ENCODE data around the gene CBX8.

CBX8 gene

DNA sequence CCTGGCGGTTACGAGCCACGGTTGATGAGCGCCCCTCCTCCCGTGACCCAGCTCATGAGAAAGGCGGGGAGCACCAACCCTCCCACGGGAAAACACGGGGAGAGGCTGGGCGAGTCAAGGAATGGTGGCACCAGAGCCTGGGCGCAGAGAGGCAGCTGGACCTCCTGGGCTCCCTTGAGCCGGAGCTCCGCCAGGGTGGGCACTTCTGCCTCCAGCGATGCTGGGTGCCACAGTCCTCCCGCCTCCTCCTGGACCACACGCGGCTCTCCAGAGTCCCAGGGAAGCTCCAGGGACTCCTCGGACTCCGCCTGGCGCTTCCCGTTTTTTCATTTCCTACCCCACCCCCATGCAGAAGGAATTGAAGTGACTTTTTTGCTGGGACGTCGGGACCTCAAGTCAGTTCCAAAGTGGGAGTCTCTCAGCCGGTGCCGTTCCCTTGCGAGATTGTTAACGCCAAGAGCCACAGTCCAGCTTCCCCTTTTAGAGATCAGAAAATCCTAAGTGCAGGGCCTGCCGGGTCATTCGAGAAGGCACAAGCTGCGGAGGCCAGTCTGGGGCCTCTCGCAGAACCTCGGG, 6.6 kb upstream of the CBX8 start:
- no peak for DNase-seq

DNA sequence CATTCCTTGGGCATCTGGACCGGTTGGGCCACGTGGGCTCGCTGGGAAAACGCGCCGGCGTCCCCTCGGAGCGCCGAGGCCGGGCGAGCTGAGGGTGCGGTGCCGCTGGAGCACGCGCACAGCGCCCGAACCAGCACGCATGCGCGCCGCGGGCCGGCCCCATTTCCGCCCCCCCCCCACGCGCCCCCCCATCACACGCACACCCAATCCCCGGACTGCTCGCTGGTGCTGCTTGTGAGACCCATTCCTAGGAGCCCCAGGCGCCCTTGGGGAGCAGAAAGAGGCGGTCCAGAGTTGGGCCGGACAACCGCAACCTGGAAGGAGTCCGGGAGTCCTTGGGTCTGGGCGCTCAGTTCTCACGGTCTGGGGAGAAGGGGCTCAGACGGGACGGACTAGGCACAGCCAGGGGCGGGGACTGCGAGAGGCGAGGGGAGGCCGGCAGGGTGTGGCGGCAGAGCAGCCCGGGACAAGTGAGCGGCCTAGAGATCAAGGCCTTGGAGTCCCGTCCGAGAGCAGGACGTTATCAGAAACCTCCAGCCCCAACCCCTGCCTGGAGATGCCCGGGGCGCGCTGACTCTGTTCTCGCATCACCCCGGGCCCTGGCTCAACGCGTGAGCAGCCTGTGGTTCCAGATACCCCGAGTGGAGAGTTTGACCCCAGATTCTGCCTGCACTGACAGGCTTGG, 6.0 kb upstream of the CBX8 start:
- DNase-seq: no peak

DNA sequence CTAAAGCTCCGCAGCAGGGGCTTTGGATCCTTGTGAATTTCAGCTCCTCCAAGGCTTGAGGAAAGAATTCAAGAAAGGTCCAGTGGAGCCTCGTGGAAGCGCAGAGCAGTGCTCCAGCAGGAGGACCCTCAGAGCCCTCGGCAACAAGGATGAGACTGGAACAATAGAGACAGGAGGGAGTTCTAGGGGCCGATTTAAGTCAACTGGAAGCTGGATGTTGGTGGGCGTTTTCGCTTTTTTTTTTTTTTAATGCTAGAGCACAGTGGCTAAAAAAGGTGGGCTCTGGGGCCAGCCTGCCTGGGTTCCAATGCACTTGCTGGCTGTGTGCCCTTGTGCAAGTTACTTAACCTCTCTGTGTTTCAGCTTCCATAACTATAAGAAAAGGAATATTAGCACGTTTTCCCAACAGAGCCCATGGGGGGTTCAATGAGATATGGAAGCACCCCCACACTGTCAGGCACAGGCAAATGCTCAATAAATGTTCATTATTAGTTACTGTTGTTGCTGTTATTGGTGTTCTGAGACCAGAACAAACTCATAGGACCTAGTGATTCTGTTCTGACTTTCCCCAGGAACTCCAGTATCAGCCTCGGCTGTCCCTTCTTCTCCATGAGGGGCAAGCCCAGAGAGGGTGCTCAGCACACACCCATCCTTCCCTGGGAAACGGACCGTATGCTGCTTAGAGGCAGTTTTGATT, 5.3 kb upstream of the CBX8 start:
- no peak for DNase-seq

GRCh38 chr17:79801156-79802038, 4.5 kb upstream of the CBX8 start:
- DNase-seq: no peak

- peak; percentile 60 for DNase-seq
Measured at GRCh38 chr17:79800325-79801155, 3.7 kb upstream of the CBX8 start.

DNA sequence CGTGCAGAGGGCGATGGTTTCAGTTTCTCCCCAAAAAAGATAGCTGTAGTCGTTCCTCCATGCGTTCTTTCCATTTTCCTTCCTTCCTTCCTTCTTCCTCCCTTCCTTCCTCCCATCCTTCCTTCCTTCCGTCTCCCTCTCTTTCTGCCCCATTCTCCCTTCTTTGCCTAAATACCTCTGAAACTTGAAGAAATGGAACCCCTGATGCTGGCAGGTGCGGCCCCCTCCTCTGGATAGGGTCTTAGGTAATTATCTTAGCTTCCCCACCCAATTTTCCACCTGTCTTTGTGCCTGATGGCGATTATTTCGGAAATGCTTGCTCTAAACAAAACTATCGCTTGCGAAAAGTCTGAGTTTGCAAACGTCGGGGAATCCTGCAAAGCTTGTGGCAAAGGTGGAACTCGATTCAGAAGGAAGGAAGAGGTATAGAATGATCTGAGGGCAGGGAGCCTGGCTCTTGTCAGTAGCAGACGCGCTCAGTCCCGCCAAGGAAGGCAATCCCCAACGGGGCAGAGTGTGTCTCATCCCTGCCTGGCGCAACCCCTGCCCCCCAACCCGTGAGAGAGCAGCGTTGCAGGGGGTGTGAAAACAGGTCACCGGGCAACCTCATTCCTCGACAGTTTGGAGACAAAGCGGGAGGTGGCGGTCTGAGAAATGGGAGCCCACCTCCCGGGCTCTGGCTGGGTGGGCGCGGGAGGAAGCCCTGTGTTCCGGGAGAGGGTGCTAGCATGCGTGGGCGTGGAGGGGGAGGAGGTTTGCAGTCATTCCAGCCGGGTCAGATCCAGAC, 2.9 kb upstream of the CBX8 start:
- DNase-seq: no peak

DNA sequence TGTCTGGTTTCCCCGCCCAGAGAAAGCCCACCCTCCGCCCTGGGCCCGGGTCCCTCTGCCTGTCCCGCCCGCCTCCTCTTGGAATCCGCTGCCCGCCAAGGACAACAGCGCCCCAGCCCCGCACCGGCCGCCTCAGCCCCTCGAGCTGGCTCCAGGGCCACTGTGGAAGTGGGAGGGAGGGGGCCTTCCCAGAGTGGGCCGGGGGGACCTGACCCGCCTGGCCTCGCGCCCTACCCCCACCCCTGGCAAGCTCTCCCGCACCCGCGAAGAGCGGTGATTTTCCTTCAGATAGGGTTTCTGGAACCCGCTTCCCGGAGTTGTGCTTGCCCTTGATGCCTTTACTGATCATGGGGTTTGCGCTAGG, 2.3 kb upstream of the CBX8 start:
- no peak for DNase-seq

DNA sequence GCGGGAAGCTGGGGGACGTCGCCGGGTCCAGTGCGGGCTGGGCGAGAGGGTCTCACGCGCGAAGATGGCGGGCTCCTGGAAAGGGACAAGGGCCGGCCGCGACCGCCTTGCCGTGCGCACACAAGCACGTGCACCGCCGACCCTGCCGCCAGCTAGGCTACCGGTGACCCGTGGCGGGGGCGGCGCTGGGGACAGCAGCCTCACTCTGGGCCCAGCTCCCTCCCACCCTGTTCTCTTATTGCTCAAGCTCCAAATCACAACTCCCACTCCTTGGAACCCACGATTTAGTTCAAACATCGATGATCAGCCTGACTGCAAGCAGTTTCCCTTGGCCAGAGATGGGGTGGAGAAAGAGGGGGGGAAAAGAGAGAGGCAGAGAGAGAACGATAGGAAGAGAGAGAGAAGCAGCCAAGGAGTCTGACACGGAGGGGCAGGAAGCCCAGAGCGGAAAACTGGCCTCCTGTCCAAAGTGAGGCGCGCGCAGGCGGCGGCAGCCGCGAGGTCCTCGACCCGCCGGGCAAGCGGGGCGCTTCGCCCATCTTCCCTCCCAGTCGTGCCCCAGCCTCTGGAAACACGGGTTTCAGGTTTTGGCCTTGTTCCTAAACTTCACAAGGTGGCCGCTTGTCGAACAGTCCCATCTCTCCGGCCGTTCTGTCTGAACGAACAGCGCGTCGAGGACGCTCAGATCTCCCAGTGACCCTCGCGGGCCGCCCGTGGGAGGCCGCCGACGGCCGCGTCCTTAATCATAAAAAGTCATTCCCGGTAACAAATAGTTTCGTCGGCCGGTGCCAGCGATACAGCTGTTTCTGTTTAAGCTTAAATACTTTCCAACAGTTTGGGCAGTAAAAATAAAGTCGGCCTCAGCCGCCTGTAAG, 1.7 kb upstream of the CBX8 start:
- no peak for DNase-seq

DNA sequence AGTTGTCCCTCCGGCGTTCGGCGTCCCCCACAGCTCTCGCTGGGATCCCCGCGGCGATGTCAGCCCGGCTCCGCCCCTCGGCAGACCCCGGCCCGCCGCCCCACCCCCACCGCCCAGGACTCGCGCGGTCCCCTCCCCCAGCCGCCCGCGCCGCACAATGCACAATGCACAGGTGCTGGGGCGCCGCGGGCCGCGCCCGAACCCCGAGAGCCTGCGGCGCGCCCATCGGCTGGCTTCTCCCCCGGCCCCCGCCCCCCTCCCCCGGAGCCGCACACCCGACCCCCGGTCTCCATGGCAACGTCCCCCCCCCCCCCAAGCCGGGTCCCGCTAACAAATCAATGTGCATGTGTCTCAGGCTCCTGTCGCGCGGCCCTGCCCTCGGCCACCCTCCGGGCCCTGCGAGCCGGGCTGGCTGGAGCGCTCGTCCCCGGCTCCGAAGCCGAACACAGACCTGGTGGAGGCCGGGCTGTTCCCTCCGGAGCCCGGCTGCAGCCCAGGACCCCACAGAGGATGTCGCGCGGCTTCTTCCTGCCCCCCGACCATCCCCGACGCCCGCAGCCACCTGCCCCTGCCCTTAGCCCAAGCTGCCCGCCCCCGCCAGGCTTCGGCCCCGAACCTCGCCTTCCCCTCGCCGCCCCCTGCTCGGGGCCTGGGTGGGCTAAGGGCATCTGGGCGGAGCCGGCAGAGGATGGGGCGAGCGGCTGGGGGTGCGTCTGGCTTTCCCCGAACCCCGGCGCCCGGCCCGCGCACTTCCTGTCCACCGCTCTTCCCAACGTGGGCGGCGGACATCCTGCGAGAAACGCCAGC, 818 bp upstream of the CBX8 start:
- no peak for DNase-seq

- DNase-seq: no peak
Measured at GRCh38 chr17:79796444-79796762, 474 bp downstream of the CBX8 start.

- DNase-seq: no peak
Measured at GRCh38 chr17:79795795-79796443, 958 bp downstream of the CBX8 start.

DNA sequence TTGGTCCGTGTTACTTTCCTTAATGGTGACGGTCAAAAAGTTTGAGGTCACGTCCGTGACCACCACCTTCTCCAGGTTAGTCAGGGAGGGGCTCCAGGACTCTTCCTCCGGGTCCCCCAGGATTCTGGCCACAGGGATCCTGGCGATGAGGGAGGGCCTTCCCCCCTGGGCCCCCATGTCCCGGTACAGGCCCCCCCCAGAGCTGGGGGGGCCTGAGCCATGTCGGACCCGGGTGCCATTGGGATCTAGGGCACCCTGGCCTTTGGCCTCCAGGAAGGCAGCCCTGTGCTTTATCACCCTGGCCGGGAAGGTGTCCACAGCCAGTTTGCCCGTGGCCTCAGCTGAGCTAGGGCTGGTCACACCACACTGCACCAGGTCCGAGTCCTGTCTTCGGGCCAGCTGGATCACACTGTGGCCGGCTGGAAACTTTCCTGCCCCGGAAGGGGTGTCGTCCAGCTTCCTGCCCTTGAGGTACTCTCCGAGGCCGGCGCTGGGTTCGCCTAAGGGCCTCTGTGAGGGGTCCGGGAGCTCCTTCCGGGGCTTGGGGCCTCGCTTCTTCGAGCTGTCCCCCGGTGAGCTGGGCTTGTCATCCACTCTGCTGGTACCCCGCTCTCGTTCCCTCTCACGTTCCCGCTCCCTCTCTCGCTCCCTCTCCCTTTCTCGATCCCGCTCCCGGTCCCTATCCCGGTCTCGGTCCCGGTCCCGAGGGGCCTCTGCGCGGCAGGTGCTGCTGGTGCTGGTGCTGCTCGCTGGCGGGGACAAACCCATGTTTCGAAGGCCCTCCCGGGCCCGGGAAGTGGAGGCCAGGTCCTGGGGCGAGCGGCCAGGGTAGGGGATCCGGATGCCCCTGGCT, 2.0 kb downstream of the CBX8 start:
- no peak for DNase-seq

DNA sequence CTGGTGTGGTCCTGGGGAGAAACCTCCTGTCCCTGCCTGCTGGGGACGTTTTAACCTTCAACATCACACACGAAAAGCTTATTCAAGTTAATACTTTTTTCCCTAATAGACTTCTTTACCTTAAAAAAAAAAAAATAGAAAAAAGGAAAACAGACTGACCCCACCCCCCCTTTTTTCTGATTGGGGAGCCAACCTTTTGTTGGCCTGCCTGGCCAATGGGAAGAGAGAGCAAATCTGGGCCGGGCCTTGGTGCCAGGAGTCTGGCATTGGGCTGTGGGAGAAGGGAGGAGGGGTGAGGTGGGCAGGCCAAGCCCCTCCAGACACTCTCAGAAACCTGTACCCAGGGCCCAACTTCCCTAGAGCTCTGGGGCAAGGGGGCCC, 3.0 kb downstream of the CBX8 start:
- no peak for DNase-seq

GRCh38 chr17:79792984-79793923, 3.6 kb downstream of the CBX8 start:
- no peak for DNase-seq

DNA sequence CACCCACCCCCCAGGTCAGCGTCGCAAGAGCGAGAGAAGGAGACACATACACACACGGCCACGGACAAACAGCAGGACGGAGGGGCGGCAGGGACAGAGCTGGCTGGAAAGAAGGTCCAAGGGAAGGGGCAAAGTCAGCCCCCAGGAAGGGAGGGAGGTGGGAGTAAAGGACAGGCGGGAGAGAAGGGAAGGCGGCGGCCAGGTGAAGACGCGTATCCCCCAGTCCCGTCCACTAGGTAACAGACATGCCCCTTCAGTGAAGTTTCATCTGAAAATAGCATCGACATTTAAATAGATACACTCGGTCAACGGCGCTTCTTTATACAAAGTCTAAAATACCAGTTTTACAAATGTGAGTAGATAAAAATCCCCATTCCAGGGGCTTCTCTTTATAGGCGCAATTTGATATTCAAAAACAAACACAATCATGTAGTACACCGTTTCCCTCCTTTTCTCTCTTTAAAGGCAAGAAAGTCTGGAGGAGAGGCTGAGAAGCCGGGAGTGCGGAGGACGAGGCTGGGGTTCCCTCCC, 4.5 kb downstream of the CBX8 start:
- DNase-seq: no peak

- no peak for DNase-seq
Measured at GRCh38 chr17:79791735-79792161, 5.1 kb downstream of the CBX8 start.

Data from stimulated activated CD4-positive, alpha-beta T cell treated with anti-CD3 and anti-CD28 coated beads, Interleukin-4, amount 100 ng/mL, for 1 hour (primary cell).